Measurements from ENCODE around the gene AKAP13. TPM values are rescaled to one million over a fixed set of nuclear protein-coding genes. Genes with fewer than 3 reads are reported as not detected.

AKAP13 gene
- total and polyA plus RNA-seq, 2 of the 8 experiments (the other 6 are each of a cell fraction or from before 2014, with no cell fraction given), result 14.0 to 46.2 TPM

DNA sequence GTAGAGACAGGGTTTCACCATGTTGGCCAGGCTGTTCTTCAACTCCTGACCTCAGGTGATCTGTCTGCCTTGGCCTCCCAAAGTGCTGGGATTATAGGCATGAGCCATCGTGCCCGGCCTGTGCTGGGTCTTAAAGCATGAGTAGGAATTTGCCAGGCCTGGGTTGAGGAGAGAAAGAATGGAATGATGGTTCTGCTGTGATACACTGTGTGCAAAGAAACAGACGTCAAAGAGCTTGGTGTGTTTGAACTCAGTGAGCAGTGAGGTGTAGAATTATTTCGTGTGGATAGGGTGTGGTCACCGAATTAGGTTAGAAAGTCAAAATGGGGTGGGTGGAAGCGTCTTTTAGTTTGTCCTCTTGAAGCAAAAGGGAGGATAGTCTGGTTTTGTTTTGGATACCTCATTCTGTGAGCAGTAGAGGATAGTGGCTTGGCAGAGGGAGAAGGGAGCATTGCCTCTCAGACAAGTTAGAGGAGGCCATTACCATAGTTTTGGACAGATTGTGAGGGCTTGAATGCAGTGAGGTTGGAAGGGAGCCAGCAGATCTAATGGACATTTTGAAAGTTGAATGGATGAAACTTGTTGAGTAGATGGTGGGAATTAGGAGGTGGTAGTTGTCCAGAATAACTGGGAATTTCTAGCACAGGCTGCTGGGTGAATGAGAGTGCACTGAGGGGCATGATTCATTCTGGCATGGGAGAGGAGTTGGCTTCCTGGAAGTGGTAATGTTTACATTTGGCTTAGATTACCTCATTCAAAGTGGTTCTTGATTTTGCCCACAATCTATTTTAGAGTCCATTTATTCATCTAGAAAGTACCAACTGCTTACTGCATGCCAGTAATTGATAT lies 27.2 kb downstream of the AKAP13 start (continued):
- TF ChIP-seq, protein P1, sequence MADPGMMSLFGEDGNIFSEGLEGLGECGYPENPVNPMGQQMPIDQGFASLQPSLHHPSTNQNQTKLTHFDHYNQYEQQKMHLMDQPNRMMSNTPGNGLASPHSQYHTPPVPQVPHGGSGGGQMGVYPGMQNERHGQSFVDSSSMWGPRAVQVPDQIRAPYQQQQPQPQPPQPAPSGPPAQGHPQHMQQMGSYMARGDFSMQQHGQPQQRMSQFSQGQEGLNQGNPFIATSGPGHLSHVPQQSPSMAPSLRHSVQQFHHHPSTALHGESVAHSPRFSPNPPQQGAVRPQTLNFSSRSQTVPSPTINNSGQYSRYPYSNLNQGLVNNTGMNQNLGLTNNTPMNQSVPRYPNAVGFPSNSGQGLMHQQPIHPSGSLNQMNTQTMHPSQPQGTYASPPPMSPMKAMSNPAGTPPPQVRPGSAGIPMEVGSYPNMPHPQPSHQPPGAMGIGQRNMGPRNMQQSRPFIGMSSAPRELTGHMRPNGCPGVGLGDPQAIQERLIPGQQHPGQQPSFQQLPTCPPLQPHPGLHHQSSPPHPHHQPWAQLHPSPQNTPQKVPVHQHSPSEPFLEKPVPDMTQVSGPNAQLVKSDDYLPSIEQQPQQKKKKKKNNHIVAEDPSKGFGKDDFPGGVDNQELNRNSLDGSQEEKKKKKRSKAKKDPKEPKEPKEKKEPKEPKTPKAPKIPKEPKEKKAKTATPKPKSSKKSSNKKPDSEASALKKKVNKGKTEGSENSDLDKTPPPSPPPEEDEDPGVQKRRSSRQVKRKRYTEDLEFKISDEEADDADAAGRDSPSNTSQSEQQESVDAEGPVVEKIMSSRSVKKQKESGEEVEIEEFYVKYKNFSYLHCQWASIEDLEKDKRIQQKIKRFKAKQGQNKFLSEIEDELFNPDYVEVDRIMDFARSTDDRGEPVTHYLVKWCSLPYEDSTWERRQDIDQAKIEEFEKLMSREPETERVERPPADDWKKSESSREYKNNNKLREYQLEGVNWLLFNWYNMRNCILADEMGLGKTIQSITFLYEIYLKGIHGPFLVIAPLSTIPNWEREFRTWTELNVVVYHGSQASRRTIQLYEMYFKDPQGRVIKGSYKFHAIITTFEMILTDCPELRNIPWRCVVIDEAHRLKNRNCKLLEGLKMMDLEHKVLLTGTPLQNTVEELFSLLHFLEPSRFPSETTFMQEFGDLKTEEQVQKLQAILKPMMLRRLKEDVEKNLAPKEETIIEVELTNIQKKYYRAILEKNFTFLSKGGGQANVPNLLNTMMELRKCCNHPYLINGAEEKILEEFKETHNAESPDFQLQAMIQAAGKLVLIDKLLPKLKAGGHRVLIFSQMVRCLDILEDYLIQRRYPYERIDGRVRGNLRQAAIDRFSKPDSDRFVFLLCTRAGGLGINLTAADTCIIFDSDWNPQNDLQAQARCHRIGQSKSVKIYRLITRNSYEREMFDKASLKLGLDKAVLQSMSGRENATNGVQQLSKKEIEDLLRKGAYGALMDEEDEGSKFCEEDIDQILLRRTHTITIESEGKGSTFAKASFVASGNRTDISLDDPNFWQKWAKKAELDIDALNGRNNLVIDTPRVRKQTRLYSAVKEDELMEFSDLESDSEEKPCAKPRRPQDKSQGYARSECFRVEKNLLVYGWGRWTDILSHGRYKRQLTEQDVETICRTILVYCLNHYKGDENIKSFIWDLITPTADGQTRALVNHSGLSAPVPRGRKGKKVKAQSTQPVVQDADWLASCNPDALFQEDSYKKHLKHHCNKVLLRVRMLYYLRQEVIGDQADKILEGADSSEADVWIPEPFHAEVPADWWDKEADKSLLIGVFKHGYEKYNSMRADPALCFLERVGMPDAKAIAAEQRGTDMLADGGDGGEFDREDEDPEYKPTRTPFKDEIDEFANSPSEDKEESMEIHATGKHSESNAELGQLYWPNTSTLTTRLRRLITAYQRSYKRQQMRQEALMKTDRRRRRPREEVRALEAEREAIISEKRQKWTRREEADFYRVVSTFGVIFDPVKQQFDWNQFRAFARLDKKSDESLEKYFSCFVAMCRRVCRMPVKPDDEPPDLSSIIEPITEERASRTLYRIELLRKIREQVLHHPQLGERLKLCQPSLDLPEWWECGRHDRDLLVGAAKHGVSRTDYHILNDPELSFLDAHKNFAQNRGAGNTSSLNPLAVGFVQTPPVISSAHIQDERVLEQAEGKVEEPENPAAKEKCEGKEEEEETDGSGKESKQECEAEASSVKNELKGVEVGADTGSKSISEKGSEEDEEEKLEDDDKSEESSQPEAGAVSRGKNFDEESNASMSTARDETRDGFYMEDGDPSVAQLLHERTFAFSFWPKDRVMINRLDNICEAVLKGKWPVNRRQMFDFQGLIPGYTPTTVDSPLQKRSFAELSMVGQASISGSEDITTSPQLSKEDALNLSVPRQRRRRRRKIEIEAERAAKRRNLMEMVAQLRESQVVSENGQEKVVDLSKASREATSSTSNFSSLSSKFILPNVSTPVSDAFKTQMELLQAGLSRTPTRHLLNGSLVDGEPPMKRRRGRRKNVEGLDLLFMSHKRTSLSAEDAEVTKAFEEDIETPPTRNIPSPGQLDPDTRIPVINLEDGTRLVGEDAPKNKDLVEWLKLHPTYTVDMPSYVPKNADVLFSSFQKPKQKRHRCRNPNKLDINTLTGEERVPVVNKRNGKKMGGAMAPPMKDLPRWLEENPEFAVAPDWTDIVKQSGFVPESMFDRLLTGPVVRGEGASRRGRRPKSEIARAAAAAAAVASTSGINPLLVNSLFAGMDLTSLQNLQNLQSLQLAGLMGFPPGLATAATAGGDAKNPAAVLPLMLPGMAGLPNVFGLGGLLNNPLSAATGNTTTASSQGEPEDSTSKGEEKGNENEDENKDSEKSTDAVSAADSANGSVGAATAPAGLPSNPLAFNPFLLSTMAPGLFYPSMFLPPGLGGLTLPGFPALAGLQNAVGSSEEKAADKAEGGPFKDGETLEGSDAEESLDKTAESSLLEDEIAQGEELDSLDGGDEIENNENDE (IDR thresholded peaks at IDR 0.05; ENCODE audit: insufficient replicate concordance, low read length), result no peak

Data from H1 (cell line).